ENCODE measurements around the gene FNDC3B.

The FNDC3B gene

DNA sequence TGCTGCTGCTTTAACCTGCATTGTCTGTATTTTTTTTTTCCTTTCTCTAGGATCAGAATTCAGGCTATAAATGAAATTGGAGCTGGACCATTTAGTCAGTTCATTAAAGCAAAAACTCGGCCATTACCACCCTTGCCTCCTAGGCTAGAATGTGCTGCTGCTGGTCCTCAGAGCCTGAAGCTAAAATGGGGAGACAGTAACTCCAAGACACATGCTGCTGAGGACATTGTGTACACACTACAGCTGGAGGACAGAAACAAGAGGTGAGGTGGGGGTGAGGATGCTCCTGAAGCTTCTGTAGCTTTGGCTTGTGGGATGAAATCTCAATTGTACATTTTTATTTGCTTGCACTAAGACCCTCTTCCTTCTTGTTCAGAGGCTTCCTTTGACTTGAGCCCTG, 323.2 kb downstream of the FNDC3B start:
- no peak for DNase-seq
- no peaks in the 10 kb centered on the region for H3K4me1 ChIP-seq (ENCODE audit: low read length)
- H3K27ac ChIP-seq (ENCODE audit: low read length): no peak overlapping the region
- TF ChIP-seq EZH2 (optimal IDR thresholded peaks at IDR 0.05; ENCODE audit: low read depth, low read length): no peak
- TF ChIP-seq, protein P1, sequence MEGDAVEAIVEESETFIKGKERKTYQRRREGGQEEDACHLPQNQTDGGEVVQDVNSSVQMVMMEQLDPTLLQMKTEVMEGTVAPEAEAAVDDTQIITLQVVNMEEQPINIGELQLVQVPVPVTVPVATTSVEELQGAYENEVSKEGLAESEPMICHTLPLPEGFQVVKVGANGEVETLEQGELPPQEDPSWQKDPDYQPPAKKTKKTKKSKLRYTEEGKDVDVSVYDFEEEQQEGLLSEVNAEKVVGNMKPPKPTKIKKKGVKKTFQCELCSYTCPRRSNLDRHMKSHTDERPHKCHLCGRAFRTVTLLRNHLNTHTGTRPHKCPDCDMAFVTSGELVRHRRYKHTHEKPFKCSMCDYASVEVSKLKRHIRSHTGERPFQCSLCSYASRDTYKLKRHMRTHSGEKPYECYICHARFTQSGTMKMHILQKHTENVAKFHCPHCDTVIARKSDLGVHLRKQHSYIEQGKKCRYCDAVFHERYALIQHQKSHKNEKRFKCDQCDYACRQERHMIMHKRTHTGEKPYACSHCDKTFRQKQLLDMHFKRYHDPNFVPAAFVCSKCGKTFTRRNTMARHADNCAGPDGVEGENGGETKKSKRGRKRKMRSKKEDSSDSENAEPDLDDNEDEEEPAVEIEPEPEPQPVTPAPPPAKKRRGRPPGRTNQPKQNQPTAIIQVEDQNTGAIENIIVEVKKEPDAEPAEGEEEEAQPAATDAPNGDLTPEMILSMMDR (IDR thresholded peaks at IDR 0.05; ENCODE audit: low read length): no peak
- no peak for TF ChIP-seq EZH2phosphoT487 (IDR thresholded peaks at IDR 0.05; ENCODE audit: low read length)
- no peaks in the 10 kb centered on the region for H3K9me2 ChIP-seq (replicated peaks; ENCODE audit: insufficient read depth, low read length)
- H3K9ac ChIP-seq (ENCODE audit: low read length): no peak overlapping the region
- H3K4me3 ChIP-seq (ENCODE audit: low read length): no peak overlapping the region
- no peak overlapping the region for H2AFZ ChIP-seq (ENCODE audit: low read length)
- no peaks in the 10 kb centered on the region for H3K9me3 ChIP-seq (replicated peaks; ENCODE audit: insufficient read depth, low read length)
- H3F3A ChIP-seq (ENCODE audit: insufficient read depth, low read length): no peaks in the 10 kb centered on the region
- 0 out of 2 replicates have a peak, but pooled peaks cover 3% of the 10 kb centered on the region for H3K79me2 ChIP-seq (ENCODE audit: low read length)
- H3K36me3 ChIP-seq (replicated peaks; ENCODE audit: insufficient read depth, low read length): peaks cover 13% of the 10 kb centered on the region; the same call in 1 of the 2 replicates
- no peaks in the 10 kb centered on the region for H3K27me3 ChIP-seq (replicated peaks; ENCODE audit: insufficient read depth, low read length)
- no peak overlapping the region for H3K4me2 ChIP-seq (ENCODE audit: low read depth, low read length)
- no peaks in the 10 kb centered on the region for H4K20me1 ChIP-seq (ENCODE audit: insufficient read depth, low read length)

DNA sequence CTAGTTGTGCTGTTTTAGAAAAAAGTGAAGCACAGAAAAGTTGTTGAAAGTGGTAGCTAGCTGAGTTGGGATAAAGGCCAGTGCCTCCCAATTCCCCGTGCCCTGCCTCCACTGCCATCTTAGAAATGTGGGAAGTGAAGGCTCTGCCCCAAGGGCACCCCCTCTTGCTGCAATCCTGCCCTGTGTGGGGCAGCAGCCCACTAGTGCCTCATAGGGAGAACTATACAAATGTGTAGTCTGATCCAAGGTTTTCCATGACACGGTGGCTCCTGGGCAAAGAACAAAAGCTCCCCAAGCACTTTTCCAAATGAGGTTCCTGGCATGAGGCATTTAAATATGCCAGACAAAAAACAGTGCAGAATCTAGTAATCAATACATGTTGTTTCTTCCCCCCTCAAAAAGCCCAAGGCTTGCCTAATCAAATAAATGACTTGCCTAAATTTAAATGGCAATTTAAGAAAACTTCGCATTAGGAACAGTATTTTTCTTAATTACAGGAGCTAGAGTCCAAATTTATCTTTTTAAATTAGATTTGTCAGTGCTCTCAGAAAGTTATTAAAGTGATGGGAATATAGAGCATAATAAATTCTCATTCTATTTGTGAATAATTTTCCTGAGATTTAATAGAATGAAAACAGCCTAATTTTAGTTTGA, 325.1 kb downstream of the FNDC3B start:
- H4K20me1 ChIP-seq (ENCODE audit: insufficient read depth, low read length): no peaks in the 10 kb centered on the region
- H3F3A ChIP-seq (ENCODE audit: insufficient read depth, low read length): no peaks in the 10 kb centered on the region
- no peaks in the 10 kb centered on the region for H3K27me3 ChIP-seq (replicated peaks; ENCODE audit: insufficient read depth, low read length)
- no peak overlapping the region for H3K4me3 ChIP-seq (ENCODE audit: low read length)
- DNase-seq: no peak
- no peaks in the 10 kb centered on the region for H3K9me2 ChIP-seq (replicated peaks; ENCODE audit: insufficient read depth, low read length)
- no peak overlapping the region for H2AFZ ChIP-seq (ENCODE audit: low read length)
- H3K4me2 ChIP-seq (ENCODE audit: low read depth, low read length): no peak overlapping the region
- H3K4me1 ChIP-seq (ENCODE audit: low read length): no peaks in the 10 kb centered on the region
- H3K9ac ChIP-seq (ENCODE audit: low read length): no peak overlapping the region
- TF ChIP-seq EZH2 (optimal IDR thresholded peaks at IDR 0.05; ENCODE audit: low read depth, low read length): no peak
- no peak for TF ChIP-seq EZH2phosphoT487 (IDR thresholded peaks at IDR 0.05; ENCODE audit: low read length)
- TF ChIP-seq, protein P1 (IDR thresholded peaks at IDR 0.05; ENCODE audit: low read length): no peak
- no peaks in the 10 kb centered on the region for H3K9me3 ChIP-seq (replicated peaks; ENCODE audit: insufficient read depth, low read length)
- H3K27ac ChIP-seq (ENCODE audit: low read length): no peak overlapping the region
- H3K79me2 ChIP-seq (ENCODE audit: low read length): no peaks in the 10 kb centered on the region
- H3K36me3 ChIP-seq (replicated peaks; ENCODE audit: insufficient read depth, low read length): peaks cover 10% of the 10 kb centered on the region; the same call in 1 of the 2 replicates

DNA sequence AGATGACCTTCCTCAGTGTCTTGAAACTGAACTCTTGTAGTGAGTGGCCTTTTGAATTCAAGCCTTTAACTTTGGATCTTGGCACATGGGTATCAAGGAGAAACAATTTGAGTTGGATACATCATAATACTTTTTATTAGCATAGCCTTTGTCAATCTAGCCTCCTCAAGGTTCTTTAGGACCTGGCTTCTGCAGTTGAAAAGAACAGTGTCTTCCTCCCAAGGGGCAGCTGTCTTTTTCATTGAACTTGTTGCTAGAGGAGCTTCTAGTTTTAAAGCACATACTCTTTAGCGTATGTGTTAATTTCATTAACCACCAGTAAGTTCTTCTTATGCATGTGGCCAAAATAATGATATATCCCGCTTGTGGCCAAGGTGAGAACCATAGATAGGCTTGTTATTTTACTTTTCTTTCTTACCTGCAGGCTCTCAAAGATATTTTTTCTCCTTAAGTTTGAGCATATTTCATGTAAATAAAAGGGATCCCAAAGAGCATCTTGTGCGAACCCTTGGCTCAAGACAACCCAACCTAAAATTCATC, 325.7 kb downstream of the FNDC3B start:
- no peaks in the 10 kb centered on the region for H3K27me3 ChIP-seq (replicated peaks; ENCODE audit: insufficient read depth, low read length)
- H3K4me3 ChIP-seq (ENCODE audit: low read length): no peak overlapping the region
- H3K9me3 ChIP-seq (replicated peaks; ENCODE audit: insufficient read depth, low read length): no peaks in the 10 kb centered on the region
- H3K4me1 ChIP-seq (ENCODE audit: low read length): no peaks in the 10 kb centered on the region
- no peaks in the 10 kb centered on the region for H3K9me2 ChIP-seq (replicated peaks; ENCODE audit: insufficient read depth, low read length)
- peaks cover 10% of the 10 kb centered on the region; the same call in 1 of the 2 replicates for H3K36me3 ChIP-seq (replicated peaks; ENCODE audit: insufficient read depth, low read length)
- H3K9ac ChIP-seq (ENCODE audit: low read length): no peak overlapping the region
- H3K27ac ChIP-seq (ENCODE audit: low read length): no peak overlapping the region
- no peak overlapping the region for H2AFZ ChIP-seq (ENCODE audit: low read length)
- H4K20me1 ChIP-seq (ENCODE audit: insufficient read depth, low read length): no peaks in the 10 kb centered on the region
- TF ChIP-seq EZH2phosphoT487 (IDR thresholded peaks at IDR 0.05; ENCODE audit: low read length) (no peak), EZH2 (optimal IDR thresholded peaks at IDR 0.05; ENCODE audit: low read depth, low read length) (no peak)
- TF ChIP-seq, protein P1 (IDR thresholded peaks at IDR 0.05; ENCODE audit: low read length): no peak
- H3K4me2 ChIP-seq (ENCODE audit: low read depth, low read length): no peak overlapping the region
- DNase-seq: no peak
- no peaks in the 10 kb centered on the region for H3F3A ChIP-seq (ENCODE audit: insufficient read depth, low read length)
- H3K79me2 ChIP-seq (ENCODE audit: low read length): no peaks in the 10 kb centered on the region
